GM21576 (cell line): Measurements from ENCODE around the gene AHR.
"Not testable (repeated sequence)": the region's sequence is repeated elsewhere in the genome, so short reads cannot be mapped to it uniquely, and the experiment has no call there.

ENCODE experiments used
- ATAC-seq: cut with Tn5 transposase; IDR thresholded peaks from one replicate; pipeline ENCODE4 v1.9.1; 2021; ENCODE audit warnings: mild to moderate bottlenecking, moderate library complexity; ENCODE audit not compliant: unreplicated experiment

Gene AHR

DNA sequence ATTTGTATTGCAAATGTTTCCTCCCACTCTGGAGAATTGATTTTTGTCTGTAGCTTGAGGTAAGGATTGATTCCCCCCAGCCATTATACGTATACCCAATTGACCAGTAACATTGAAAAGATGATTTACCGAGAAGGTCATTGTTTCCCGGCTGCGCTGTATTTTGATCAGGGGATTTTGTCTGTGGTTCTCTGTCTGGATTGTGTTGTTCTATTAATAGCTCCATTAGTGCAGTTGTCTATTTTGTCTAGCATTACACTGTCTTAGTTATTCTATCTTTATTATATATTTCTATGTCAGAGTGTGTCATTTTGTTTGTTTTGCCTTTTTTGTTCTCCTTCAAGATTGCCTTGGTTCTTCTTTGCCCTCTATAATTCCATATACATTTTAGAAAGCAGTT lies 37.7 kb downstream of the AHR start:
- ATAC-seq = no peak

DNA sequence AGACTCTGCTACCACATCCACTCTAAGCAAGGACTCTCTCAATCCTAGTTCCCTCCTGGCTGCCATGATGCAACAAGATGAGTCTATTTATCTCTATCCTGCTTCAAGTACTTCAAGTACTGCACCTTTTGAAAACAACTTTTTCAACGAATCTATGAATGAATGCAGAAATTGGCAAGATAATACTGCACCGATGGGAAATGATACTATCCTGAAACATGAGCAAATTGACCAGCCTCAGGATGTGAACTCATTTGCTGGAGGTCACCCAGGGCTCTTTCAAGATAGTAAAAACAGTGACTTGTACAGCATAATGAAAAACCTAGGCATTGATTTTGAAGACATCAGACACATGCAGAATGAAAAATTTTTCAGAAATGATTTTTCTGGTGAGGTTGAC lies 40.7 kb downstream of the AHR start:
- no peak for ATAC-seq

DNA sequence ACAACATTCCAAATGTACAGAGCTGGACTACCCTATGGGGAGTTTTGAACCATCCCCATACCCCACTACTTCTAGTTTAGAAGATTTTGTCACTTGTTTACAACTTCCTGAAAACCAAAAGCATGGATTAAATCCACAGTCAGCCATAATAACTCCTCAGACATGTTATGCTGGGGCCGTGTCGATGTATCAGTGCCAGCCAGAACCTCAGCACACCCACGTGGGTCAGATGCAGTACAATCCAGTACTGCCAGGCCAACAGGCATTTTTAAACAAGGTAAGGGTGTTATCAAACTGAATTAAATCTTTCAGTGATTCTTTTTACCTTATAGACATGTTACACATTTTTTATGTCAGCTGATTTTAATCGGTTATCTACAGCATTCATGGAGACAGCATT lies 41.5 kb downstream of the AHR start:
- ATAC-seq = no peak

DNA sequence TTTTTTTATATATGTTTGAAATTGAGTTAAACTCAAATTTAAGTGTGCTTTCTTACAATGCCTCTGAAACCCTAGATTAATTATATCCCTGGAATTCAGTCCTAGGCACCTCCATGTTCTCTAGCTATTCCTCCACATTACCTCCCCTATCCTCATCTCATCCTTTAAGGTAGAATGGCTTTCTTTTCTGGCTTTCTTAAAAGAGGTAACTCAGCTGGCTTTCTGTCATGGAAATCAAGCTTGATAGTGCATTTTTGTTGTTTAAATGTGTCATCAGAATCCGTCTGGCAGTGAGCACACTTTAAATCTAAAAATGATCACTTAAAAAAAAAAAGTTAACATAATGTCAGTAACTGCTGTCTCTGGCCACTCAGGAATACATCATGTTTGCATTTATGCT lies 42.2 kb downstream of the AHR start:
- ATAC-seq = no peak

DNA sequence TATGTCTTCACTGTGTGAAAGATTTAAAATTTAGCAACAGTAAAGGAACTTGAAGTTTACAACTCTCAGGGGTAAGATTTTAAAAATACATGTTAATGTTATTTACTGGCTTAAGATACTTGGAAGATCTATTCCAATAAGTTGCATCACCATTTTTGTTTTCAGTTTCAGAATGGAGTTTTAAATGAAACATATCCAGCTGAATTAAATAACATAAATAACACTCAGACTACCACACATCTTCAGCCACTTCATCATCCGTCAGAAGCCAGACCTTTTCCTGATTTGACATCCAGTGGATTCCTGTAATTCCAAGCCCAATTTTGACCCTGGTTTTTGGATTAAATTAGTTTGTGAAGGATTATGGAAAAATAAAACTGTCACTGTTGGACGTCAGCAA lies 44.3 kb downstream of the AHR start:
- no peak for ATAC-seq

DNA sequence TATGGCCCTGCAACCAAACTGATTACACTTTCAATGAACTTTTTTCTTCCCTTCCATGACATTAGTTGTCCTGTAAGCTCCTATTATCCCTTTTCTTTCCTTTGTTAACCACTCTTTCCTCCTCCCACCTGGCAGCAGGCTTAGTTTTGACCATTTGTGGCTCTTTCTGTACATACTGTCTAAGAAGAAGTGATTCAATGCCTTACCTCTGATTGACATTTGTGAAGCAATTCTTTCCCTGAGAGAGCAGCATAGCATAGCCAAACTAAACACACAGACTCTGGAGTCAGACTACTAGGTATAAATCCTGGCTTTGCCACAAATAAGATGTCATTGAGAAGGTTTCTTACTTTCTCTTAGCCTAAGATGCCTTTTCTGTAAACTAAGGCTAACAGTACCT lies 48.9 kb downstream of the AHR start:
- ATAC-seq = no peak

DNA sequence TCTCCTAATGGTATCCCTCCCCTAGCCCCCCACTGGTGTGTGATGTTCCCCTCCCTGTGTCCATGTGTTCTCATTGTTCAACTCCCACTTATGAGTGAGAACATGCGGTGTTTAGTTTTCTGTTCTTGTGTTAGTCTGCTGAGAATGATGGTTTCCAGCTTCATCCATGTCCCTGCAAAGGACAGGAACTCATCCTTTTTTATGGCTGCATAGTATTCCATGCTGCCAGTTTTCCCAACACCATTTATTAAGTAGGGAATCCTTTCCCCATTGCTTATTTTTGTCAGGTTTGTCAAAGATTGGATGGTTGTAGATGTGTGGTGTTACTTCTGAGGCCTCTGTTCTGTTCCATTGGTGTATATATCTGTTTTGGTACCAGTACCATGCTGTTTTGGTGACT lies 50.5 kb downstream of the AHR start:
- not testable (repeated sequence) for ATAC-seq

DNA sequence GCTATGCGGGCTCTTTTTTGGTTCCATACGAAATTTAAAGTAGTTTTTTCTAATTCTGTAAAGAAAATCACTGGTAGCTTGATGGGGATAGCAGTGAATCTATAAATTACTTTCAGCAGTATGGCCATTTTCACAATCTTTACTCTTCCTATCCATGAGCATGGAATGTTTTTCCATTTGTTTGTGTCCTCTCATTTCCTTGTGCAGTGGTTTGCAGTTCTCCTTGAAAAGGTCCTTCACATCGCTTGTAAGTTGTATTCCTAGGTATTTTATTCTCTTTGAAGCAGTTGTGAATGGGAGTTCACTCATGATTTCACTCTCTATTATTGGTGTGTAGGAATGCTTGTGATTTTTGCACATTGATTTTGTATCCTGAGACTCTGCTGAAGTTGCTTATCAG lies 51.9 kb downstream of the AHR start:
- ATAC-seq = not testable (repeated sequence)

DNA sequence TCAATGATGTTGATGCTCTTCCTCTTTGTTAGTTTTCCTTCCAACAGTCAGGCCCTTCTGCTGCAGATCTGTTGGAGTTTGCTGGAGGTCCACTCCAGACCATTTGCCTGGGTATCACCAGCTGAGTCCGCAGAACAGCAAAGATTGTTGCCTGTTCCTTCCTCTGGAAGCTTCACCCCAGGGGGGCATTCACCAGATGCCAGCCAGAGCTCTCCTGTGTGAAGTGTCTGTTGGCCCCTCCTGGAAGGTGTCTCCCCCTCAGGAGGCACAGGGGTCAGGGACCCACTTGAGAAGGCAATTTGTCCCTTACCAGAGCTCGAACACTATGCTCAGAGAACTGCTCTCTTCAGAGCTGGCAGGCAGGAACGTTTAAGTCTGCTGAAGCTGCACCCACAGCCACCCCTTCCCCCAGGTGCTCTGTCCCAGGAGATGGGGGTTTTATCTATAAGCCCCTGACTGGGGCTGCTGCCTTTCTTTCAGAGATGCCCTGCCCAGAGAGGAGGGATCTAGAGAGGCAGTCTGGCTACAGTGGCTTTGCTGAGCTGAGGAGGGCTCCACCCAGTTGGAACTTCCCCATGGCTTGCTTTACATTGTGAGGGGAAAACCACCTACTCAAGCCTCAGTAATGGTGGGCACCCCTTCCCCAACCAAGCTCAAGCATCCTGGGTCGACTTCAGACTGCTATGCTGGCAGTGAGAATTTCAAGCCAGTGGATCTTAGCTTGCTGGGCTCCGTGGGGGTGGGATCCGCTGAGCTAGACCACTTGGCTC lies 55.4 kb downstream of the AHR start:
- ATAC-seq = not testable (repeated sequence)

DNA sequence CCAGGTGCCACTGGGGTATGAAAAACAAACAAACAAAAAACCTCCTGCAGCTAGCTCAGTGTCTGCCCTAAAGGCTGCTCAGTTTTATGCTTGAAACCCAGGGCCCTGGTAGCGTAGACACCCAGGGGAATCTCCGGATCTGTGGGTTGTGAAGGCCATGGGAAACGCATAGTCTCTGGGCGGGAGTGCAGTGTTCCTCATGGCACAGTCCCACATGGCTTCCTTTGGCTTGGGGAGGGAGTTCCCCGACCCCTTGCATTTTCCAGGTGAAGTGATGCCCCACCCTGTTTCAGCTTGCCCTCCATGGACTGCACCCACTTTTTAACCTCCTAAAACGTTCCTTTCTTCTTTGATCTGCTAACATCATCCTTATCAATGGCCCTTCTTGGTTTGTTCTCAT lies 56.0 kb downstream of the AHR start:
- no peak for ATAC-seq

DNA sequence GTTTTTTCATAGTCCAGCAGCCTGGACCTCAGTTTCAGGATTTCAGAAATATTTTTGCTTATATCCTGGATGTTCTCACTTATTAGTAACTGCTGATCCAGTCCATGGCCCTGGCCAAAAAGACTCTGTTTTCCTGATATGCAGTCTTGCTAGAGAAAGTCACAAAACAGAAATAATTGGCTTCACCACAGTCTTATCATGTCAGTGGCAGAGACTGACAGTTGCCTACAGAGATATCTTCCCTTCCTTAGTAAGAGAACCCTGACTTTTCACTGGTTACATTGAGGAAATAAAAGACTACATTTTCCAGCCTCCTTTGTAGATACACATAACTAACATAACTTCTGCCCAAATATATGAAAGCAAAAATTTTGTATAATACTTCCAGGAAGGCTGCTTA lies 56.6 kb downstream of the AHR start:
- ATAC-seq = no peak

DNA sequence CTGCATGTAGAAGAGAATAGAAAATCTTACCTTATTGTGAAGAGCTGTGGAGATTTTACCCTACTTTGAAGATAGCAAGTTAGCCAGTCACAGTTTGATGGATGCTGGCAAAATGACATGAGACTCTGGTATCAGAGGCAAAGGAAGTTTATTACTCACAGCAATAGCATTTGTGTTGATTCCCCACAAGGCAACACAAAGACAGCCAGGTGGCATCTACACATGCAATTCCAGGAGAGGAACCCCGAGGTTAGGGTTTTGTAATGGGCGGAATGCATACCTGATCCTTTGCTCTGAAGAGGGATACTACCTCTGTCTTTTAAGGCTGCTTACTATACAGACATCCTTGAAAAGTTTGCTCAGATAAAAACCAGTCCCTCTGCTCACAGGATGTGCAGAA lies 59.5 kb downstream of the AHR start:
- ATAC-seq = no peak

DNA sequence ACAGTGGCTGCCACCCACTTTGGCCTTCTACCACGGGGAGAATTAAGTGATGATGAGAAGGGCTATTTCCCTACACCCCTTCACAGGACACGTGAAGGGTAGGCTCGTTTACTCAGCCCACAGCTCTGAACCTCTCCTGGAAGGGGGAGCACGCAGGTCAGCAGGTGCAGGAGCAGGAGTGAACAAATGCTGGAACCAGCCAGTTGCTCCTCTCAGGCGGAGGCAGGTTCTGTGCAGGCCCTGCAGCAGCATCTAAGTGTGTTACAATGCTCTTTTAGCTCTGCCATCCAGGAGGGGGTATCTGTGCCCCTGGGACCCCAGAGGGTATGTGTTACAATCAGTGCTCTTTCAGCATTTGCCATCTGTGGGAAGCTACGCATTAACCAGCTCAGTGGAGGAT lies 61.2 kb downstream of the AHR start:
- ATAC-seq = no peak

DNA sequence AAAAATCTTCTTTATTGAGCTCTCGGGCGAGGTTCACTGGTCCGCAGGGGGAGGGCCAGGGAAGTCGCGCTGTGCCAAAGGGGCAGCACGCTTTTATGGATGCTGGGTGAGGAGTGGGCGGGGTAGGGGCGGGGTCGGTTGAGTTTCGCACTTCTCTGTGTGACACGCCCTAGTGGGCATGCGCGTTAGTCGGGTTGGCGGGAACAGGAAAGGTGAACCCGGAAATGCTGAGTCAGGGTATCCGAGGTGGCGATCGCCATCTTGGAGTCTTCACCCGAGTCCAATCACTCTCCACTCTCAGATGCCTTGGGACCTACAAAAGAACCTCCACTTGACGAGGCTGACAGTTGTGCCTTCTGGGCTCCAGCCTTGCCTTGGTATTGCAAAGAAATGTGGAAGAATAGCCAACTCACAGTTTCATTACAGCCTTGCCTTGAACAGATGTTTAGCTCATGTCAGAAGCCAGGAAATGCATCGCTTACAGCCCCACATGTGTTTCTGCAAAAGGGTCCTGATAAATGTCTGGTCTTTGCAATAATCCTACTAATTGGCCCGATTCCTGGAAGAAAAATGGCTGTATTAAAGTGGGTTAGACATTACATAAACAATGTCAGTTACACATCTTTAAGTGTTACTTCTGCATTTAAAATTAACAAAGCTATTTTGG lies 64.1 kb downstream of the AHR start:
- ATAC-seq = no peak

DNA sequence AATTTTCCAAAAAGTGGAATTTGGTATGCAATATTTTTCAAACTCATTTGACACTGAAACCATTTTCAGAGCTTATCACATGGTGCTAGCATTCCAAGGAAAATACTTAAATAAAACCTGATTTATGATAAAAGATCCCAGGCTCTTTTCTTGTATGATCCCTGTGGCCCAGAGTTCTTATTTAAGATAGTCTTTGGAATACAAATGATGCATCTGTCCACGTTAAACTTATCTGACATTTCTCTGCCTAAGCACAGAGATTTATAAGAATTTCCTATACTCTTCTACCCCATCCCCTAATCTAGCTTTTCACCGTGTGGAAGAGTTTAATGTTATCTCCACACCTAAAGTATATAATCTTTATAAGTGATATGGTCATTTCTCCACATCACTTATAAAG lies 66.2 kb downstream of the AHR start:
- no peak for ATAC-seq

DNA sequence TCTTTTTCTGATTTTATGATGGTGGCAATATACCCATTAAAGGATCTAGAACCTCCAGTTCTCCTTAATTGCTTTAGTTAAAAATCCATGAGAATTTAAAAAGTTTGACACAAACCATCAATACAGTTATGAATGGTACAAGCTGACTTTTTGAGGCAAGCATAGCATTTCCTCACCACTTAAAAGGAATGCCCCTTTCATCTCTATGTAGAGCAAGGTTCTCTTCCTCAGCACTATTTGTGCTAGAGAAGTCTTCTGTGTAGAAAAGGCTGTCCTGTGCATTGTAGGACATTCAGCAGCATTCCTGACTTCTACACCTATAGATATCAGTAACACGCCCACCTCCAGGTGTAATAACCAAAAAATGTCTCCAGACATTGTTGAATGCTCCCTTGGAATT lies 67.3 kb downstream of the AHR start:
- ATAC-seq = no peak

DNA sequence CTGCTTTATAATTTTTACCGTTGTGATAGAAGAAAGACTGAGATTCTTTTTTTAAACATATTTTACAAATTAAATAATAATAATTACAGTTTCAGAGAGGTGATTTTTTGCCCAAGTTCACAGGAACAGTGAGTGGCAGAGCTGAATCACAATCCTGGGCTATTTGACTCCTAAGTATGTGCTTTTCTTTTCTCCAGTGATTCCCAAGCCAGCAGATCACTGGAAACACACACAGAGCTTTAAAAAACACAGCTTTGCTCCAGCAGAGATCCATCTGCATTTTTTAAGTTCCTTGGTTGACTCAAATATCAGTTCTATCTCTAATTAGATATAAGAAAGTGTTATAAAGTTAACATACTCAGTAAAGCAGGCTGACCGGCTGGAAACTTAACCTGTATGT lies 69.0 kb downstream of the AHR start:
- ATAC-seq = no peak

DNA sequence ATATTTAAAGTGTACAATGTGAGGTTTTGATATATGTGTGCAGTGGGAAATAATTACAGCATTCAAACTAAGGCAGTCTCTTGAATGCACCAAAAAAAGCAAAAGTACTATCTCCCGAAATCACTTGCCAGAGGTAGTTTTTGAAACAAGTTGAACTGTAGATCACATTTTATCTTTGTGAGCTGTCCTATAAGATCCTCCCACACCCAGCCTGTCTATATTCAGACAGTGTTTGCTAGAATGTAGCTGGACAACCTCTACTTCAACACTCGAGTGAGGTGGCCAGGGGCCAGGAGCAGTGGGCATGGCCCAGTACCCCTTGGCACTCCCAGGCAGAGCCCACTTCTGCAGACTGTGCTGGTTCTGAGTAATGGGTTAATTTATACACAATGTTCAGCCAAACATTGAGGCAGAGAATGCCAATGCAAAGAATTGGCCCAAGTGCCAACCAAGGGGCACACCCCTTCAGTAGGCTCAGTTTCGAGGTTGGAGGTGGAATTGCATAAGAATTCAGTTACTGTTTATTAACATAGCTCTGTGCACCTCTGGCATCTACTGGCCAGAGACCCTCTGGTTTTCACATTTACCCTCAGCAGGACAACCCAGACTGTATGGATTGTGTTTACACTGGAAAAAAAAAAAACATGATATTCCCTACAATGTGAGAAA lies 70.5 kb downstream of the AHR start:
- ATAC-seq = no peak

DNA sequence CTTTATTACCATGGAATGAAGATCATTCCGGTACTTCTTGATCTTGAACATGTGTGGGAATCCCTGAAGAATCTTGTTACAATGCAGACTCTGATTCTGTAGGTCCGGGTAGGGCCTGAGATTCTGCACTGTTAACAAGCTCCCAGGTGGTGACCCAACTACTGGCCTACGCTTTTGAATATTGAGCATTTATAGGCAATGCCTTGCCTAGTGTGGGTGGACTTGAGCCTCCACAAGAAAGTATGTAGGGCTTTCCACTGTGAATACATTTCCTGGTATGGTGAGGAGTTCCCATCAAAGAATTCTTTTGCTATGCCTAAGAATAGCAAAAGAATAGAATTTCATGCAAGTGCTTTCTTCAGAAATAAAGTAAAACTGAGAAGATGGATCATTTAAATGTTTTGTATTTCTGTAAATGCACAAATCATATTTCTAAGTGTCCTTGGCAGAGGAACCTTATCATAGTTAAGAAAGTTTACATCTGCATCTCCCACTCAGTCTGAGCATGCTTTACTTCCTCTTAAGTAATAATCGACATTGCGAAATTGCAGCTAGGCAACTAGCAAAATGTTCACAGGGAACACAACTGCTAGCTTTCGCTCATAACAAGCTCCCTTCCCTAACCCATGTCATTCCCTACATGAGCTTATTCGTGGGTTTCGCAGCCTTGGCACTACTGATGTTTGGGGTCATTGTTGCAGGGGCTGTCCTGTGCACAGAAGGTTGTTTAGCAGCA lies 71.4 kb downstream of the AHR start:
- no peak for ATAC-seq

DNA sequence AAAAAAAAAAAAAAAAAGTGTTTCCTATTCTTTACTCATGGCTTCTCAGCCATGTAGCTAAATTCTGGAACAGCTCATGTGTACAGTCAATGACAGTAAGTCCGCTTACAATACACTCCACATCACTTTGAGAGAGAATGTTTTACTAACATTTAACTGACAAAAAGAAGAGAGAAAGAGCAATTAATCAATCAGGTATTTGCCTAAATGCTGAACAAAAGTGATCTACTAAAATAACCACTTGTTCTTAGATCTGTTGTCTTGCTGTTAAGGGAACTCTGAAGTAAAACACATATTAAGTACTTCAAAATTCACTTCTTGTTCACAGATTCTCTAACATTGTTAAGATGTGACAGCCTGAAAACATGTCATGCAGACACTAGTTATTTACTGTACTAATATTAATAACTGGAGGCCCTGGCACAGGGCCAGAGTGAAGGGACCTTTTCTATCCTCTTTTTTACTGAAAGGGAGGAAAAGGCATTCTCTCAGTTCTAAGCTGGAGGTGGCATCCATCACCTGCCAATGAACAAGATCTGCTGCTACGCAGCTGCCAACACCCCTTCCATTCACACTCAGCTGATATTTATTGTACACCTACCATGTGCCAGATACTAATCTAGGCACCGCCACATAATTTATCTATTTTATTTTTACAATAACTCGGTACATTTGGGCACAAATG lies 72.6 kb downstream of the AHR start:
- ATAC-seq = no peak
